ENCODE data around the gene CLK1. TPM values are rescaled to one million over a fixed set of nuclear protein-coding genes. Genes with fewer than 3 reads are reported as not detected.

Gene CLK1
- total and polyA plus RNA-seq, 2 experiments from 2014 or later, result 65.2 to 108 TPM

DNA sequence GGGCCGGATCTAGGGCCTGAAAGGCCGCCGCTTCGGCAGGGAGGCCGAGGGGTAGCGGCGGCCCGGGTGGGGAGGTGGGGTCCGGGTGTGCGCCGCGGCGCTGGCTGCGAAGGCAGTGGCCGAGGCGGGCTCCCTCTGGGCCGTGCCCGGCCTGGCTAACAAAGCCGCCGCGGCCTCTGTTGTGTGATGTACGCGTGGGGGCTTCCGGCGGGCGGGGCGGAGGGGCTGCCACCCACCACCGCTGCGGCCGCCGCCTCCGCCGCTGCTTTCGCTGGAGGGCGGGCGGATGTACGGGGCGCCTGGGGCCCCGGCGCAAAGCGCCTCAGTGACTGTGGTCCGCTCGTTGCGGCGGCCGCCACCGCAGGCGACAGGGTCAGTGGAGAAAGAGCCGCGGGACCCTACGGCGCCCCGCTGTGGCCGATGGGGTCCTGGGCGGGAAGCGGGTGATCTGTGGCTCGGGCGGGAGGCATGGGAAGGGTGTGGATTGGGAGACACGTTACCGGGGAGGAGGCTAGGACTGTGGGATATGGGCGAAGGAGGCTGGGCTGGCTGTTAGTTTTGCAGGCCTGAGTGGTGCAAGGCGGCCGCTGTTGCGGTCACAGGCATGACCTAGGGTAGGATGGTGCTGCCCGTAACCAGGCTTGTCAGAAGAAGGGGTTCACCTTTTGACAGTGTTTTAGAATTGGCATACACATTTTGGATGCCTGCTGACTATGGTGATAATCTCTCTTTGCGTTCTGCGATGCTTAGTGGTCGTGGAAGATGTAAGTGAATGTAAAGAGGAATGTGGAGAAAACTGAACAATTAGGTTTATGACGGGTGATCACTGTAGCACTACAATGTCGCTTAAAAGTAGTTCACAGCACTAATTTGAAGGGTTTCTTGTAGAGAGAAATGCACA is 52.1 kb downstream of the CLK1 start:
- H3K27ac ChIP-seq, result peak overlapping the region; percentile 97
- H3K4me3 ChIP-seq, result peak overlapping the region; percentile 94
- H3K27me3 ChIP-seq, result no peaks in the 10 kb centered on the region
- H3K4me1 ChIP-seq (ENCODE audit: low read depth), result peaks cover 23% of the 10 kb centered on the region
- peaks cover 40% of the 10 kb centered on the region for H3K36me3 ChIP-seq
- TF ChIP-seq, protein P1, sequence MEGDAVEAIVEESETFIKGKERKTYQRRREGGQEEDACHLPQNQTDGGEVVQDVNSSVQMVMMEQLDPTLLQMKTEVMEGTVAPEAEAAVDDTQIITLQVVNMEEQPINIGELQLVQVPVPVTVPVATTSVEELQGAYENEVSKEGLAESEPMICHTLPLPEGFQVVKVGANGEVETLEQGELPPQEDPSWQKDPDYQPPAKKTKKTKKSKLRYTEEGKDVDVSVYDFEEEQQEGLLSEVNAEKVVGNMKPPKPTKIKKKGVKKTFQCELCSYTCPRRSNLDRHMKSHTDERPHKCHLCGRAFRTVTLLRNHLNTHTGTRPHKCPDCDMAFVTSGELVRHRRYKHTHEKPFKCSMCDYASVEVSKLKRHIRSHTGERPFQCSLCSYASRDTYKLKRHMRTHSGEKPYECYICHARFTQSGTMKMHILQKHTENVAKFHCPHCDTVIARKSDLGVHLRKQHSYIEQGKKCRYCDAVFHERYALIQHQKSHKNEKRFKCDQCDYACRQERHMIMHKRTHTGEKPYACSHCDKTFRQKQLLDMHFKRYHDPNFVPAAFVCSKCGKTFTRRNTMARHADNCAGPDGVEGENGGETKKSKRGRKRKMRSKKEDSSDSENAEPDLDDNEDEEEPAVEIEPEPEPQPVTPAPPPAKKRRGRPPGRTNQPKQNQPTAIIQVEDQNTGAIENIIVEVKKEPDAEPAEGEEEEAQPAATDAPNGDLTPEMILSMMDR (IDR thresholded peaks at IDR 0.05; ENCODE audit: low read depth, low read length), result peak; percentile 56
- peak; percentile 72 to 85 for DNase-seq (ENCODE audit: low read depth in 1 of 2, low spot score in 1 of 2)
- no peaks in the 10 kb centered on the region for H3K9me3 ChIP-seq (ENCODE audit: low read depth)

DNA sequence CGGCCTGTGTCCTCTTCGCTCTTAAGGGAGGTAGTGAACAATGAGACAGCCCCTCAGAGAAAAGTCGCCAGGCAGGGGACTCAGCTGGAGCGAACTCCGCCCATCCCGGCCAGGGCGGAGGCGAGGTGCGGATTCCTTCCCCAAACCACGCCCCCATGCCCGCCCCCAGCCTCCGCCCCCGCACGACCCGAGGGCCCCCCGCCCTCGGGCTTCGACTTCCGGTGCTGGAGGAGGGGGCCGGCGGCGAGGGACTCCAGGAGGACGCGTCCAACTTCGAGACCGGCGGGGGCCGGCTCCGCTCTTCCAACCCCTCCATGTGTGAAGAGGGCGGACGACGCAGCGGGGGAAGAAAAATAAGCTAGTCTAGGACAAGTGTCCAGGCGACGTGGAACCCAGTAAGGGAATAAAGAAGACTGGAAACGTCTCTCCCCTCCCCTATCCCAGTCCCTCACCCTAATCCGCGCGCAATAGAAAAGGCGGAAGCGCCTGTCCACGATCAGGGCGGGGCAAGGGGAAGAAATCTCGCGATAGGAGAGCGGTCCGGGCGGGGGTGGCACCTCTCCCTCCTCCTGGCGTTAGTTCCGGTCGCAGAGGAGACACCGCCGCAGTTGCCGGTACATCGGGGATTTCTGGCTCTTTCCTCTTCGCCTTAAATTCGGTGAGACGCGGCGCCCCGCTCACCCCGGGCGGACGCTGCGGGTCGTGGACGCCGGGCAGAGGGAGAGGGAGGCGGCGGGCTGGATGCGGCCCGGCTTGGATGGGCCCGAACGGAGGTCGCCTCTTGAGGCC is 52.9 kb downstream of the CLK1 start, which contains the start of gene BZW1:
Gene BZW1 (plus strand): TSS at position 578 of the 789 bp plus-strand sequence. CDS start 1,308 bp downstream, outside the sequence.
- H3K36me3 ChIP-seq, result peaks cover 31% of the 10 kb centered on the region
- no peaks in the 10 kb centered on the region for H3K27me3 ChIP-seq
- H3K27ac ChIP-seq, result peak within 1 kb of the TSS; percentile 97
- TF ChIP-seq, protein P1 (IDR thresholded peaks at IDR 0.05; ENCODE audit: low read depth, low read length), result no peak
- H3K4me3 ChIP-seq, result peak within 1 kb of the TSS; percentile 94
- peaks cover 23% of the 10 kb centered on the region for H3K4me1 ChIP-seq (ENCODE audit: low read depth)
- peak; percentile 98 for DNase-seq (ENCODE audit: low read depth in 1 of 2, low spot score in 1 of 2)
- H3K9me3 ChIP-seq (ENCODE audit: low read depth), result no peaks in the 10 kb centered on the region

DNA sequence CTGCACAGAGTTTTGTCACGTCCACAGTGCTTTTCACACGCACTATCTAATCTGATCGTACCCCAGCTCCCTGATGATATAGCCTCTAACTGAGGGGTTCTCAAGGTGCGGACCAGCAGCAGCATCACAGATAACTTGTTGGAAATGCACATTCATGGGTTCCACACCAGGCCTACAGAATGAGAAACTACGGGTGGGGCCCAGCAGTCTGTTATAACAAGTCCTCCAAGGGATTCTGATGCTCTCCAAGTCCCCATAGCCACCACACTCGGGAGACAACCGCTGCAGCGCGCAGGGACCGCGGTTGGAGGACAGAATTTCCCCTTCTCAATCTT is 53.5 kb downstream of the CLK1 start:
- H3K27ac ChIP-seq, result peak overlapping the region; percentile 64
- no peaks in the 10 kb centered on the region for H3K27me3 ChIP-seq
- H3K4me3 ChIP-seq, result peak overlapping the region; percentile 20
- peaks cover 23% of the 10 kb centered on the region for H3K4me1 ChIP-seq (ENCODE audit: low read depth)
- H3K9me3 ChIP-seq (ENCODE audit: low read depth), result no peaks in the 10 kb centered on the region
- H3K36me3 ChIP-seq, result peaks cover 26% of the 10 kb centered on the region
- TF ChIP-seq, protein P1 (IDR thresholded peaks at IDR 0.05; ENCODE audit: low read depth, low read length), result no peak
- no peak for DNase-seq (ENCODE audit: low read depth in 1 of 2, low spot score in 1 of 2)

DNA sequence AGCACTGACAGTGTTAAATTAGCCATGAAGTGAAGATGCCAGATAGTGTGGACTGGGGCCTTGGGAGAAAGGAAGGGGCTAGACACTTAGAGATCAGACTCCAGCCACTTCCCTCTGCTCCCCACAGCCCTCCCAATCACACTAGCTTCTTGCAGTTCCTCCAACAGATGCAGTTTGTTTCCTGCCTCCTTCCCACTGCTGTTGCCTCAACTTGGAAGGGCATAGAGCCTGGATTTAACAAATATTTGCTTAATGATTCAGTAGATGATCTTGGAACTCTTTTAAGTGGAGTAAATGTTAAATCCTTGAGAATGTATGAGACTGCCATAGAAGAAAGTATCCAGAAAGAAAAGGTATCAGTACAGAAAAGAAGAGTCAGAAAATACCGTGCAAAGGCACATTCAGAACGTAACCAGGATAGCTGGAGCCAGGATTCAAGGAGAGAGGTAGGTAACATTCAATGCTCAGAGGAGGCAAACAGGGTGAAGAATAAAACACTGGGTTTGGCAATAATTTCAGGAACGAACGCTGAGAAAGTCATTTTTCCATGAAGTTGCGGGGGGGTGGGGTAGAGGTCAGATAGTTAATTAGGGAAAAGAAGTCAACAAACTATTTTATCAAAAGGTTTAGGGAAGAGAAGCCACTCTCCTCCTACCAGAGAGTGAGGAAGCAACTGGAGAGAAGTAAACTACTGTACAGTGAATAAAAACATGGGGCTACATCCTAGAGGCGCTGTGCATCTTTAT is 54.0 kb downstream of the CLK1 start:
- TF ChIP-seq, protein P1 (IDR thresholded peaks at IDR 0.05; ENCODE audit: low read depth, low read length), result no peak
- Histone ChIP-seq H3K9me3 (ENCODE audit: low read depth) (no peaks in the 10 kb centered on the region), H3K36me3 (peaks cover 20% of the 10 kb centered on the region), H3K4me1 (ENCODE audit: low read depth) (peaks cover 23% of the 10 kb centered on the region), H3K27ac (peak overlapping the region; percentile 64), H3K4me3 (peak overlapping the region; percentile 20), H3K27me3 (no peaks in the 10 kb centered on the region)
- DNase-seq (ENCODE audit: low read depth in 1 of 2, low spot score in 1 of 2), result peak in 1 of 2 donors; percentile 85
